WTC11 (cell line): ENCODE measurements around the gene TNC. TPM values are rescaled to one million over a fixed set of nuclear protein-coding genes. Genes with fewer than 3 reads are reported as not detected.

Experiments used
- ATAC-seq: fragments of 200-7000 bp; cut with Tn5 transposase; 2 replicates; pipeline ENCODE4 v1.10.0; 2021; ENCODE audit warnings: mild to moderate bottlenecking, moderate library complexity
- CTCF ChIA-PET: fragments of 300-600 bp; sonication (Branson Sonifier 250); formaldehyde crosslinking; loops from one replicate; lab custom pipeline; 2021; ENCODE audit warnings: antibody characterized with exemption; lab: Charles Lee
- POLR2A ChIA-PET: fragments of 350-600 bp; sonication (Branson Sonifier 250); formaldehyde crosslinking; loops from one replicate; lab custom pipeline; 2021; ENCODE audit warnings: antibody characterized with exemption; lab: Charles Lee
- DNase-seq: peaks from one replicate; pipeline ENCODE4 v3.0.0; 2021; ENCODE audit warnings: low spot score
- H3K27ac Mint-ChIP-seq: 2 replicates; pipeline ENCODE4 v1.8.0; 2021; ENCODE audit warnings: mixed read lengths
- H3K27me3 Mint-ChIP-seq: 2 replicates; pipeline ENCODE4 v1.8.0; 2021; ENCODE audit warnings: low read depth, mild to moderate bottlenecking, moderate library complexity, mixed read lengths
- H3K36me3 Mint-ChIP-seq: 2 replicates; pipeline ENCODE4 v1.8.0; 2021; ENCODE audit warnings: mixed read lengths
- H3K4me1 Mint-ChIP-seq: 2 replicates; pipeline ENCODE4 v1.8.0; 2022; ENCODE audit warnings: mixed read lengths
- H3K4me3 Mint-ChIP-seq: 2 replicates; pipeline ENCODE4 v1.8.0; 2021; ENCODE audit warnings: mild to moderate bottlenecking, moderate library complexity, mixed read lengths
- H3K9me3 Mint-ChIP-seq: 2 replicates; pipeline ENCODE4 v1.8.0; 2021; ENCODE audit warnings: mixed read lengths
- ATF1 ChIP-seq: sonication (generic); formaldehyde crosslinking; IDR thresholded peaks from 2 replicates; pipeline ENCODE4 v1.8.1; 2023; ENCODE audit warnings: mild to moderate bottlenecking, moderate library complexity, missing genetic modification reagents
- CBFB ChIP-seq: sonication (generic); formaldehyde crosslinking; IDR thresholded peaks from 2 replicates; pipeline ENCODE4 v1.8.1; 2022; ENCODE audit warnings: mild to moderate bottlenecking, low read depth, missing genetic modification reagents
- CDX4 ChIP-seq: fragments of 250-450 bp; sonication (Bioruptor Pico); IDR thresholded peaks from 2 replicates; pipeline ENCODE4 v1.9.0; 2021; ENCODE audit warnings: moderate library complexity, mild to moderate bottlenecking, inconsistent platforms, borderline replicate concordance
- CREB1 ChIP-seq: sonication (generic); formaldehyde crosslinking; IDR thresholded peaks from 2 replicates; pipeline ENCODE4 v1.8.0; 2023; ENCODE audit warnings: mild to moderate bottlenecking, missing genetic modification reagents
- CREM ChIP-seq: sonication (generic); formaldehyde crosslinking; IDR thresholded peaks from 2 replicates; pipeline ENCODE4 v1.8.1; 2022; ENCODE audit warnings: mild to moderate bottlenecking, missing genetic modification reagents, moderate library complexity
- ELF4 ChIP-seq: sonication (generic); formaldehyde crosslinking; IDR thresholded peaks from 2 replicates; pipeline ENCODE4 v1.8.1; 2022; ENCODE audit warnings: low read depth, mild to moderate bottlenecking, moderate library complexity, missing genetic modification reagents
- ESRRA ChIP-seq: sonication (generic); formaldehyde crosslinking; IDR thresholded peaks from 2 replicates; pipeline ENCODE4 v1.8.1; 2022; ENCODE audit warnings: mild to moderate bottlenecking, missing genetic modification reagents, borderline replicate concordance
- ETV6 ChIP-seq: sonication (generic); formaldehyde crosslinking; IDR thresholded peaks from 2 replicates; pipeline ENCODE4 v1.8.1; 2022; ENCODE audit warnings: mild to moderate bottlenecking, missing genetic modification reagents
- GTF2I ChIP-seq: fragments of 250-450 bp; sonication (Bioruptor Pico); conservative IDR thresholded peaks from 2 replicates; pipeline ENCODE4 v1.4.0; 2021; ENCODE audit warnings: mild to moderate bottlenecking
- HMGA2 ChIP-seq: fragments of 250-450 bp; sonication (Bioruptor Pico); IDR thresholded peaks from 2 replicates; pipeline ENCODE4 v1.4.0; 2021; ENCODE audit warnings: mild to moderate bottlenecking, moderate library complexity
- MXD4 ChIP-seq: fragments of 250-450 bp; sonication (Bioruptor Pico); IDR thresholded peaks from 2 replicates; pipeline ENCODE4 v1.8.0; 2021; ENCODE audit warnings: mild to moderate bottlenecking, moderate library complexity, borderline replicate concordance
- MYBL2 ChIP-seq: sonication (generic); formaldehyde crosslinking; IDR thresholded peaks from 2 replicates; pipeline ENCODE4 v1.8.1; 2023; ENCODE audit warnings: mild to moderate bottlenecking, moderate library complexity, missing genetic modification reagents
- PRRX2 ChIP-seq: fragments of 250-450 bp; sonication (Bioruptor Pico); IDR thresholded peaks from 2 replicates; pipeline ENCODE4 v1.8.0; 2021; ENCODE audit warnings: mild to moderate bottlenecking
- SMAD4 ChIP-seq: sonication (generic); formaldehyde crosslinking; IDR thresholded peaks from 2 replicates; pipeline ENCODE4 v1.8.0; 2022; ENCODE audit warnings: mild to moderate bottlenecking, missing genetic modification reagents
- SP1 ChIP-seq: sonication (generic); formaldehyde crosslinking; conservative IDR thresholded peaks from 2 replicates; pipeline ENCODE4 v1.8.1; 2022; ENCODE audit warnings: missing genetic modification reagents
- TP53 ChIP-seq: sonication (generic); formaldehyde crosslinking; IDR thresholded peaks from 2 replicates; pipeline ENCODE4 v1.8.1; 2023; ENCODE audit warnings: mild to moderate bottlenecking, missing genetic modification reagents
- ZNF425 ChIP-seq: fragments of 250-450 bp; sonication (Bioruptor Pico); conservative IDR thresholded peaks from 2 replicates; pipeline ENCODE4 v1.9.0; 2021; ENCODE audit warnings: mild to moderate bottlenecking
- ZNF671 ChIP-seq: fragments of 250-450 bp; sonication (Bioruptor Pico); IDR thresholded peaks from 2 replicates; pipeline ENCODE4 v1.8.0; 2021; ENCODE audit warnings: mild to moderate bottlenecking
- total RNA-seq: library from RNA; stranded (reverse); gene quantifications from 3 replicates; pipeline ENCODE4 v1.2.3, GENCODE V29; 2021
- TF ChIP-seq, protein P1 (sequence below): sonication (generic); formaldehyde crosslinking; IDR thresholded peaks from 2 replicates; pipeline ENCODE4 v1.8.1; 2023; ENCODE audit warnings: mild to moderate bottlenecking, missing genetic modification reagents
- TF ChIP-seq, protein P2 (sequence below): sonication (generic); formaldehyde crosslinking; IDR thresholded peaks from 2 replicates; pipeline ENCODE4 v1.8.0; 2023; ENCODE audit warnings: missing genetic modification reagents, mild to moderate bottlenecking, borderline replicate concordance
- TF ChIP-seq, protein P3 (sequence below): fragments of 250-450 bp; sonication (Bioruptor Pico); IDR thresholded peaks from 2 replicates; pipeline ENCODE4 v1.9.0; 2021; ENCODE audit warnings: mild to moderate bottlenecking
- TF ChIP-seq, protein P4 (sequence below): fragments of 250-450 bp; sonication (Bioruptor Pico); IDR thresholded peaks from 2 replicates; pipeline ENCODE4 v2.1.2; 2022; ENCODE audit warnings: mild to moderate bottlenecking, moderate library complexity
- TF ChIP-seq, protein P5 (sequence below): fragments of 250-450 bp; sonication (Bioruptor Pico); IDR thresholded peaks from 2 replicates; pipeline ENCODE4 v1.8.0; 2021; ENCODE audit warnings: mild to moderate bottlenecking

TNC gene
- total RNA-seq, 1 experiment from 2014 or later: 4.5 TPM

DNA sequence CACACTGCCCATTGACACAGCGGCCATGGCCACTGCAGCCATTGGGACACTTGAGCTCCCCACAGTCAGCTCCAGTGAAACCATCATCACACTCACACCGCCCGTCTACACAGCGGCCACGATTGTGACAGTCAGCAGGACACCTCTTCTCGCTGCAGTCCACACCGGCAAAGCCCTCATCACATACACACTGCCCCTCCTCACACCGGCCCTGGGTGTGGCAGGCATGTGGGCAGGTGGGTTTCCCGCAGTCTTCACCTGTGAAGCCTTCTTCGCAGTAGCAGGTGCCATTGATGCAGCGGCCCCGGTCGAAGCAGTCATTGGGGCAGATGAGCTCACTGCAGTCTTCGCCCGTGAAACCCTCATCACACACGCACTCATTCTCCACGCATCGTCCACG, 31.5 kb downstream of the TNC start:
- ATAC-seq (no peak), DNase-seq (no peak)
- Mint-ChIP-seq H3K4me3 (no peak overlapping the region), H3K27me3 (peaks cover 7% of the 10 kb centered on the region; the same call in 1 of the 2 replicates), H3K4me1 (peaks cover 9% of the 10 kb centered on the region), H3K27ac (no peak overlapping the region), H3K9me3 (no peaks in the 10 kb centered on the region), H3K36me3 (no peaks in the 10 kb centered on the region)
- TF ChIP-seq, protein P1, sequence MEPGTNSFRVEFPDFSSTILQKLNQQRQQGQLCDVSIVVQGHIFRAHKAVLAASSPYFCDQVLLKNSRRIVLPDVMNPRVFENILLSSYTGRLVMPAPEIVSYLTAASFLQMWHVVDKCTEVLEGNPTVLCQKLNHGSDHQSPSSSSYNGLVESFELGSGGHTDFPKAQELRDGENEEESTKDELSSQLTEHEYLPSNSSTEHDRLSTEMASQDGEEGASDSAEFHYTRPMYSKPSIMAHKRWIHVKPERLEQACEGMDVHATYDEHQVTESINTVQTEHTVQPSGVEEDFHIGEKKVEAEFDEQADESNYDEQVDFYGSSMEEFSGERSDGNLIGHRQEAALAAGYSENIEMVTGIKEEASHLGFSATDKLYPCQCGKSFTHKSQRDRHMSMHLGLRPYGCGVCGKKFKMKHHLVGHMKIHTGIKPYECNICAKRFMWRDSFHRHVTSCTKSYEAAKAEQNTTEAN (CRISPR knock-in tag): no peak
- no peak for TF ChIP-seq ZNF425 (CRISPR knock-in tag)
- TF ChIP-seq MYBL2 (CRISPR knock-in tag): no peak
- TF ChIP-seq ATF1 (CRISPR knock-in tag): no peak
- TF ChIP-seq ZNF671 (CRISPR knock-in tag): no peak
- TF ChIP-seq, protein P2, sequence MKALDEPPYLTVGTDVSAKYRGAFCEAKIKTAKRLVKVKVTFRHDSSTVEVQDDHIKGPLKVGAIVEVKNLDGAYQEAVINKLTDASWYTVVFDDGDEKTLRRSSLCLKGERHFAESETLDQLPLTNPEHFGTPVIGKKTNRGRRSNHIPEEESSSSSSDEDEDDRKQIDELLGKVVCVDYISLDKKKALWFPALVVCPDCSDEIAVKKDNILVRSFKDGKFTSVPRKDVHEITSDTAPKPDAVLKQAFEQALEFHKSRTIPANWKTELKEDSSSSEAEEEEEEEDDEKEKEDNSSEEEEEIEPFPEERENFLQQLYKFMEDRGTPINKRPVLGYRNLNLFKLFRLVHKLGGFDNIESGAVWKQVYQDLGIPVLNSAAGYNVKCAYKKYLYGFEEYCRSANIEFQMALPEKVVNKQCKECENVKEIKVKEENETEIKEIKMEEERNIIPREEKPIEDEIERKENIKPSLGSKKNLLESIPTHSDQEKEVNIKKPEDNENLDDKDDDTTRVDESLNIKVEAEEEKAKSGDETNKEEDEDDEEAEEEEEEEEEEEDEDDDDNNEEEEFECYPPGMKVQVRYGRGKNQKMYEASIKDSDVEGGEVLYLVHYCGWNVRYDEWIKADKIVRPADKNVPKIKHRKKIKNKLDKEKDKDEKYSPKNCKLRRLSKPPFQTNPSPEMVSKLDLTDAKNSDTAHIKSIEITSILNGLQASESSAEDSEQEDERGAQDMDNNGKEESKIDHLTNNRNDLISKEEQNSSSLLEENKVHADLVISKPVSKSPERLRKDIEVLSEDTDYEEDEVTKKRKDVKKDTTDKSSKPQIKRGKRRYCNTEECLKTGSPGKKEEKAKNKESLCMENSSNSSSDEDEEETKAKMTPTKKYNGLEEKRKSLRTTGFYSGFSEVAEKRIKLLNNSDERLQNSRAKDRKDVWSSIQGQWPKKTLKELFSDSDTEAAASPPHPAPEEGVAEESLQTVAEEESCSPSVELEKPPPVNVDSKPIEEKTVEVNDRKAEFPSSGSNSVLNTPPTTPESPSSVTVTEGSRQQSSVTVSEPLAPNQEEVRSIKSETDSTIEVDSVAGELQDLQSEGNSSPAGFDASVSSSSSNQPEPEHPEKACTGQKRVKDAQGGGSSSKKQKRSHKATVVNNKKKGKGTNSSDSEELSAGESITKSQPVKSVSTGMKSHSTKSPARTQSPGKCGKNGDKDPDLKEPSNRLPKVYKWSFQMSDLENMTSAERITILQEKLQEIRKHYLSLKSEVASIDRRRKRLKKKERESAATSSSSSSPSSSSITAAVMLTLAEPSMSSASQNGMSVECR (CRISPR knock-in tag): no peak
- no peak for TF ChIP-seq CDX4
- no peak for TF ChIP-seq CREM (CRISPR knock-in tag)
- TF ChIP-seq, protein P3, sequence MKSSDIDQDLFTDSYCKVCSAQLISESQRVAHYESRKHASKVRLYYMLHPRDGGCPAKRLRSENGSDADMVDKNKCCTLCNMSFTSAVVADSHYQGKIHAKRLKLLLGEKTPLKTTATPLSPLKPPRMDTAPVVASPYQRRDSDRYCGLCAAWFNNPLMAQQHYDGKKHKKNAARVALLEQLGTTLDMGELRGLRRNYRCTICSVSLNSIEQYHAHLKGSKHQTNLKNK (CRISPR knock-in tag): no peak
- TF ChIP-seq, protein P4, sequence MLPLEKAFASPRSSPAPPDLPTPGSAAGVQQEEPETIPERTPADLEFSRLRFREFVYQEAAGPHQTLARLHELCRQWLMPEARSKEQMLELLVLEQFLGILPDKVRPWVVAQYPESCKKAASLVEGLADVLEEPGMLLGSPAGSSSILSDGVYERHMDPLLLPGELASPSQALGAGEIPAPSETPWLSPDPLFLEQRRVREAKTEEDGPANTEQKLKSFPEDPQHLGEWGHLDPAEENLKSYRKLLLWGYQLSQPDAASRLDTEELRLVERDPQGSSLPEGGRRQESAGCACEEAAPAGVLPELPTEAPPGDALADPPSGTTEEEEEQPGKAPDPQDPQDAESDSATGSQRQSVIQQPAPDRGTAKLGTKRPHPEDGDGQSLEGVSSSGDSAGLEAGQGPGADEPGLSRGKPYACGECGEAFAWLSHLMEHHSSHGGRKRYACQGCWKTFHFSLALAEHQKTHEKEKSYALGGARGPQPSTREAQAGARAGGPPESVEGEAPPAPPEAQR: no peak
- no peak for TF ChIP-seq TP53 (CRISPR knock-in tag)
- POLR2A ChIA-PET: no interaction called here
- CTCF ChIA-PET: no interaction called here

- POLR2A ChIA-PET: no interaction called here
- CTCF ChIA-PET: no interaction called here
- Mint-ChIP-seq H3K4me3 (no peak overlapping the region), H3K4me1 (peaks cover 12% of the 10 kb centered on the region), H3K9me3 (no peaks in the 10 kb centered on the region), H3K27me3 (peaks cover 2% of the 10 kb centered on the region; the same call in 1 of the 2 replicates), H3K36me3 (no peaks in the 10 kb centered on the region), H3K27ac (no peak overlapping the region)
- ATAC-seq: no peak
- no peak for DNase-seq
- TF ChIP-seq TP53 (CRISPR knock-in tag): no peak
- no peak for TF ChIP-seq SMAD4
- TF ChIP-seq GTF2I (CRISPR knock-in tag): no peak
- no peak for TF ChIP-seq CREB1
- TF ChIP-seq SP1 (CRISPR knock-in tag): no peak
- no peak for TF ChIP-seq MYBL2 (CRISPR knock-in tag)
- TF ChIP-seq, protein P5, sequence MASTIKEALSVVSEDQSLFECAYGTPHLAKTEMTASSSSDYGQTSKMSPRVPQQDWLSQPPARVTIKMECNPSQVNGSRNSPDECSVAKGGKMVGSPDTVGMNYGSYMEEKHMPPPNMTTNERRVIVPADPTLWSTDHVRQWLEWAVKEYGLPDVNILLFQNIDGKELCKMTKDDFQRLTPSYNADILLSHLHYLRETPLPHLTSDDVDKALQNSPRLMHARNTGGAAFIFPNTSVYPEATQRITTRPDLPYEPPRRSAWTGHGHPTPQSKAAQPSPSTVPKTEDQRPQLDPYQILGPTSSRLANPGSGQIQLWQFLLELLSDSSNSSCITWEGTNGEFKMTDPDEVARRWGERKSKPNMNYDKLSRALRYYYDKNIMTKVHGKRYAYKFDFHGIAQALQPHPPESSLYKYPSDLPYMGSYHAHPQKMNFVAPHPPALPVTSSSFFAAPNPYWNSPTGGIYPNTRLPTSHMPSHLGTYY (CRISPR knock-in tag): no peak
- no peak for TF ChIP-seq MXD4 (CRISPR knock-in tag)
- TF ChIP-seq HMGA2 (CRISPR knock-in tag): no peak
- no peak for TF ChIP-seq CDX4
- TF ChIP-seq ZNF671 (CRISPR knock-in tag): no peak
- TF ChIP-seq ETV6 (CRISPR knock-in tag): no peak
- TF ChIP-seq ESRRA (CRISPR knock-in tag): no peak
- no peak for TF ChIP-seq CBFB (CRISPR knock-in tag)
- no peak for TF ChIP-seq ELF4 (CRISPR knock-in tag)
- TF ChIP-seq PRRX2: no peak
These were observed 32.1 kb downstream of the TNC start for GRCh38 chr9:115085773-115086377.
